CD14-positive monocyte (primary cell): ENCODE data around the gene PSMD12. TPM values are rescaled to one million over a fixed set of nuclear protein-coding genes. Genes with fewer than 3 reads are reported as not detected.
A peak's percentile ranks its signal among the peaks of the same experiment; 100 is the strongest.

Experiments used
- DNase-seq, 3 donors: peaks; one replicate each; pipeline ENCODE4 v3.0.0-alpha.2; 2011 to 2022
- H2AFZ ChIP-seq: 2 replicates; pipeline ENCODE4 v1.6.0; 2012; ENCODE audit warnings: mild to moderate bottlenecking, low read depth, low read length, inconsistent platforms; ENCODE audit not compliant: insufficient read depth, poor library complexity, severe bottlenecking
- H3K27ac ChIP-seq, 2 donors: 1 replicate in 1 of 2; 2 replicates in 1 of 2; pipeline ENCODE4 v1.5.1; 2012 to 2013; ENCODE audit warnings: low read length in 2 of 2, control low read depth in 1 of 2, inconsistent platforms in 1 of 2, low read depth in 1 of 2, mild to moderate bottlenecking in 1 of 2
- H3K27me3 ChIP-seq, 2 donors: one replicate each; pipeline versions ENCODE4 v1.6.0 to v1.6.1; 2011 to 2013; ENCODE audit warnings: low read length in 2 of 2; ENCODE audit not compliant: control insufficient read depth in 2 of 2, insufficient read depth in 2 of 2
- H3K36me3 ChIP-seq, 2 donors: replicated peaks in 1 of 2; 1 replicate in 1 of 2; 2 replicates in 1 of 2; pipeline versions ENCODE4 v1.5.1 to v1.6.1; 2012 to 2013; ENCODE audit warnings: low read length in 2 of 2, control low read depth in 1 of 2, inconsistent platforms in 1 of 2, mild to moderate bottlenecking in 1 of 2; ENCODE audit not compliant: insufficient read depth in 2 of 2, control insufficient read depth in 1 of 2
- H3K4me1 ChIP-seq, 2 donors: 1 replicate in 1 of 2; 2 replicates in 1 of 2; pipeline versions ENCODE4 v1.5.1 to v1.6.1; 2012 to 2013; ENCODE audit warnings: low read length in 2 of 2, control low read depth in 1 of 2, inconsistent platforms in 1 of 2, mild to moderate bottlenecking in 1 of 2, moderate library complexity in 1 of 2; ENCODE audit not compliant: insufficient read depth in 2 of 2, control insufficient read depth in 1 of 2
- H3K4me2 ChIP-seq: replicated peaks from 2 replicates; pipeline ENCODE3; 2012; ENCODE audit warnings: low read length, moderate library complexity, mild to moderate bottlenecking; ENCODE audit not compliant: poor library complexity, severe bottlenecking; ENCODE audit errors: extremely low read depth
- H3K4me3 ChIP-seq, 3 experiments: fragments of 200-600 bp in 1 of 3; sonication (generic) in 1 of 3; replicated peaks in 1 of 3; 1 replicate in 2 of 3; 2 replicates in 1 of 3; pipeline ENCODE4 v1.5.1; 2011 to 2013; ENCODE audit warnings: low read length in 3 of 3, mild to moderate bottlenecking in 3 of 3, control low read depth in 2 of 3, low read depth in 2 of 3, inconsistent platforms in 1 of 3, moderate library complexity in 1 of 3
- H3K79me2 ChIP-seq: 2 replicates; pipeline ENCODE4 v1.6.0; 2012; ENCODE audit warnings: mild to moderate bottlenecking, control low read depth, inconsistent platforms, low read length, moderate library complexity; ENCODE audit not compliant: insufficient read depth
- H3K9ac ChIP-seq: 2 replicates; pipeline ENCODE4 v1.6.0; 2017; ENCODE audit warnings: low read length, mild to moderate bottlenecking; ENCODE audit not compliant: insufficient read depth, poor library complexity, severe bottlenecking
- H3K9me3 ChIP-seq, 2 donors: replicated peaks in 1 of 2; 1 replicate in 1 of 2; 2 replicates in 1 of 2; pipeline versions ENCODE4 v1.5.1 to v1.6.1; 2012 to 2013; ENCODE audit warnings: low read length in 2 of 2, control low read depth in 1 of 2; ENCODE audit not compliant: control insufficient read depth in 1 of 2, insufficient read depth in 1 of 2
- H4K20me1 ChIP-seq: 2 replicates; pipeline ENCODE4 v1.6.0; 2012; ENCODE audit warnings: mild to moderate bottlenecking, low read length, control low read depth, moderate library complexity; ENCODE audit not compliant: insufficient read depth
- H3K27ac Mint-ChIP-seq, 7 donors: one replicate each; pipeline ENCODE4 v1.8.0; 2020; ENCODE audit warnings: mild to moderate bottlenecking in 7 of 7, mixed read lengths in 7 of 7, moderate library complexity in 6 of 7, inconsistent platforms in 2 of 7
- H3K27me3 Mint-ChIP-seq, 3 donors: one replicate each; pipeline ENCODE4 v1.8.0; 2021 to 2022; ENCODE audit warnings: low read depth in 3 of 3, mild to moderate bottlenecking in 3 of 3, mixed read lengths in 3 of 3, moderate library complexity in 3 of 3, inconsistent platforms in 1 of 3
- H3K36me3 Mint-ChIP-seq, 2 donors: one replicate each; pipeline ENCODE4 v1.8.0; 2020; ENCODE audit warnings: mixed read lengths in 2 of 2, inconsistent platforms in 1 of 2, mild to moderate bottlenecking in 1 of 2
- H3K4me1 Mint-ChIP-seq: one replicate; pipeline ENCODE4 v1.8.0; 2020; ENCODE audit warnings: mild to moderate bottlenecking, mixed read lengths
- H3K4me3 Mint-ChIP-seq, 2 donors: one replicate each; pipeline ENCODE4 v1.8.0; 2020; ENCODE audit warnings: mild to moderate bottlenecking in 2 of 2, mixed read lengths in 2 of 2, moderate library complexity in 1 of 2
- H3K9me3 Mint-ChIP-seq, 7 donors: one replicate each; pipeline ENCODE4 v1.8.0; 2020 to 2022; ENCODE audit warnings: mixed read lengths in 7 of 7, mild to moderate bottlenecking in 6 of 7, moderate library complexity in 6 of 7, inconsistent platforms in 2 of 7
- CTCF ChIP-seq: fragments of 200-600 bp; IDR thresholded peaks from one replicate; pipeline ENCODE4 v1.8.0; 2022; ENCODE audit warnings: antibody characterized with exemption, mild to moderate bottlenecking
- WGBS: methylation state at CpG from one replicate; pipeline ENCODE4 v1.1.5; 2013; ENCODE audit warnings: missing lambda C conversion rate; ENCODE audit not compliant: insufficient coverage; 5-methylcytosine and 5-hydroxymethylcytosine counted together
- intact Hi-C, 2 donors: fragments of 100-400 bp; cut with micrococcal nuclease; formaldehyde crosslinking; loops; one replicate each; pipeline versions ENCODE4 v1.15.0 to v1.15.1; 2023
- polyA plus RNA-seq, 3 donors: library from polyadenylated mRNA; depleted of rRNA in 1 of 3; unstranded in 2 of 3; stranded (reverse) in 1 of 3; fragments of 300-500 nt in 2 of 3; fragments of >200 nt in 1 of 3; fragmentation: Illumina TruSeq in 2 of 3; gene quantifications; 1 replicate in 2 of 3; 2 replicates in 1 of 3; pipeline ENCODE4 v1.2.3, GENCODE V29; 2012 to 2021

PSMD12 gene
- polyA plus RNA-seq, 3 donors = 16.2 to 30.7 (median 17.8) TPM

GRCh38 chr17:67376415-67376736 lies 10.0 kb upstream of the PSMD12 start:
- Histone ChIP-seq H3K4me3 (peak overlapping the region; percentile 50 to 99 (median 93)), H4K20me1 (peaks cover 23% of the 10 kb centered on the region), H3K79me2 (peaks cover 10% of the 10 kb centered on the region), H3K4me1 (peaks cover 24 to 25% of the 10 kb centered on the region in 2 donors), H3K9ac (peak overlapping the region; percentile 92), H2AFZ (peak overlapping the region; percentile 86), H3K9me3 (no peaks in the 10 kb centered on the region), H3K27ac (peak overlapping the region; percentile 54 to 92), H3K4me2 (peak overlapping the region; percentile 96), H3K27me3 (no peaks in the 10 kb centered on the region), H3K36me3 (no peaks in the 10 kb centered on the region)
- Mint-ChIP-seq H3K36me3 (peaks cover 0 to 2% of the 10 kb centered on the region in 2 donors), H3K27me3 (peaks cover 0 to 14% (median 0%) of the 10 kb centered on the region in 3 donors), H3K4me3 (peak overlapping the region; percentile 90 to 93), H3K4me1 (peaks cover 35% of the 10 kb centered on the region), H3K27ac (peak overlapping the region in 5 of 7 donors; percentile 66 to 88 (median 84)), H3K9me3 (peaks cover 0 to 5% (median 0%) of the 10 kb centered on the region in 7 donors)
- 0% methylated on average over 2 of the region's 6 CpGs for WGBS
- intact Hi-C loops = loop anchor here (2.0 to 10.0 kb wide), 3 partner anchors 56 to 312 kb away; no protein-coding TSS in a partner anchor
- TF ChIP-seq CTCF = no peak
- no peak for DNase-seq

GRCh38 chr17:67375716-67376115 lies 9.3 kb upstream of the PSMD12 start:
- Mint-ChIP-seq H3K9me3 (peaks cover 0 to 5% (median 0%) of the 10 kb centered on the region in 7 donors), H3K4me3 (peak overlapping the region in 1 of 2 donors; percentile 26), H3K36me3 (no peaks in the 10 kb centered on the region), H3K27ac (no peak overlapping the region), H3K4me1 (peaks cover 35% of the 10 kb centered on the region), H3K27me3 (peaks cover 0 to 14% (median 0%) of the 10 kb centered on the region in 3 donors)
- Histone ChIP-seq H3K4me2 (no peak overlapping the region), H2AFZ (no peak overlapping the region), H3K4me3 (no peak overlapping the region), H3K27ac (no peak overlapping the region), H3K9ac (no peak overlapping the region), H3K27me3 (no peaks in the 10 kb centered on the region), H4K20me1 (peaks cover 18% of the 10 kb centered on the region), H3K36me3 (no peaks in the 10 kb centered on the region), H3K4me1 (peaks cover 24 to 25% of the 10 kb centered on the region in 2 donors), H3K9me3 (no peaks in the 10 kb centered on the region), H3K79me2 (peaks cover 10% of the 10 kb centered on the region)
- 52% methylated on average over 3 of the region's 6 CpGs for WGBS
- DNase-seq = no peak
- no peak for TF ChIP-seq CTCF
- intact Hi-C loops = loop anchor here (2.0 to 10.0 kb wide), 3 partner anchors 57 to 313 kb away; no protein-coding TSS in a partner anchor
